ENCODE data around the gene C1QTNF9.

The C1QTNF9 gene

DNA sequence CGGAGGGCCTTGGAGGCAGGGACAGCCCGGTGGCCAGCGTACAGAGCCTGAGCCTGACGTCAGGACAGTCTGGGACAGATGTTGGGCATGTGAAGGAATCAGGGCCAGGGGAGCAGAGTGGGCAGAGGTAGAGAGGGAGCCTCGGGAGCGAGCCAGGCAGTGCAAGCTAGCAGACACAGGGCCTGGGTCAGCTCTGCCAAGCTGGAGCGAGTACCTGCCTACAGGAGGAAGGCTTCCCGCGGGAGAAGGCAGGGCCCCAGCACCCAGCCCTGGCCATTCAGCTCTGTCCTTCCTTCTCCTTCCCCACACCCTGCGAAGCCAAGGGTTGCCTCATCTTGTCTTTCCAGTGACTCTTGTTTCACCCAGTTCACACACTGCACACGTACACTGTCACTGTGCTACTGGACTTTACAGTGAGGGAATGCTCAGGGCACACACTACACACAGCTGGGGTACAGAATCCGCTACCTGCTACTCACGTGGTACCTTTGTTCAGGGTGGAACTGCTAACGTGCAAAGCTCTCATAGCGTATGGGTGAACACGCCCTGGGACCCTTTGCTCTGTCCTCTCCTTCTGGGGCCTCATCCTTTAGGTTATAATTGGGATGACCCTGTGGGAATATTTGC is 9.8 kb upstream of the C1QTNF9 start:
- TF ChIP-seq, protein P1, sequence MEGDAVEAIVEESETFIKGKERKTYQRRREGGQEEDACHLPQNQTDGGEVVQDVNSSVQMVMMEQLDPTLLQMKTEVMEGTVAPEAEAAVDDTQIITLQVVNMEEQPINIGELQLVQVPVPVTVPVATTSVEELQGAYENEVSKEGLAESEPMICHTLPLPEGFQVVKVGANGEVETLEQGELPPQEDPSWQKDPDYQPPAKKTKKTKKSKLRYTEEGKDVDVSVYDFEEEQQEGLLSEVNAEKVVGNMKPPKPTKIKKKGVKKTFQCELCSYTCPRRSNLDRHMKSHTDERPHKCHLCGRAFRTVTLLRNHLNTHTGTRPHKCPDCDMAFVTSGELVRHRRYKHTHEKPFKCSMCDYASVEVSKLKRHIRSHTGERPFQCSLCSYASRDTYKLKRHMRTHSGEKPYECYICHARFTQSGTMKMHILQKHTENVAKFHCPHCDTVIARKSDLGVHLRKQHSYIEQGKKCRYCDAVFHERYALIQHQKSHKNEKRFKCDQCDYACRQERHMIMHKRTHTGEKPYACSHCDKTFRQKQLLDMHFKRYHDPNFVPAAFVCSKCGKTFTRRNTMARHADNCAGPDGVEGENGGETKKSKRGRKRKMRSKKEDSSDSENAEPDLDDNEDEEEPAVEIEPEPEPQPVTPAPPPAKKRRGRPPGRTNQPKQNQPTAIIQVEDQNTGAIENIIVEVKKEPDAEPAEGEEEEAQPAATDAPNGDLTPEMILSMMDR (IDR thresholded peaks at IDR 0.05; ENCODE audit: low read depth, low read length): no peak
- no peak for DNase-seq (ENCODE audit: extremely low read depth, low read depth)

GRCh38 chr13:24301434-24301833 is 7.9 kb upstream of the C1QTNF9 start:
- TF ChIP-seq, protein P1 (IDR thresholded peaks at IDR 0.05; ENCODE audit: low read depth, low read length): no peak
- no peak for DNase-seq (ENCODE audit: extremely low read depth, low read depth)

DNA sequence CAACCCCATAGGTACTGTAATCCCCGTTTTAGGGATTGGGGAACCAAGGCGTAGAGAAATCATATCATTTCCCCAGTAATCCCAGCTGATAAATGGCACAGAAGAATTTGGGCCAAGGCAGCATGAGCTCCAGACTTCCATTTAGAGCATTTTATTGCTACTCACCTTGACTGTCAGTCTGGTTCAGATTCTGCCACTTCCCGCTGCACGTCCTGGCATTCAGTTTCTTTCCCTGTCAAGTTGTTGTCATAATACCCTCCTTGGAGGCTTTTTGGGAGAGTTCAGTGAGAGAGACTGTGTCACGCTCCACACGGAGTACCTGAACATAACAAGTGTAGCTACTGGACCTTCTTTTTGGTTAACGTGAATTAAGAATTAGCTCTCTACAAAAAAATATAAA is 7.5 kb upstream of the C1QTNF9 start:
- no peak for DNase-seq (ENCODE audit: extremely low read depth, low read depth)
- TF ChIP-seq, protein P1 (IDR thresholded peaks at IDR 0.05; ENCODE audit: low read depth, low read length): no peak

- TF ChIP-seq, protein P1 (IDR thresholded peaks at IDR 0.05; ENCODE audit: low read depth, low read length): no peak
- DNase-seq (ENCODE audit: extremely low read depth, low read depth): no peak
These were observed 4.8 kb upstream of the C1QTNF9 start for GRCh38 chr13:24304620-24305019.

- peak; percentile 18 for DNase-seq (ENCODE audit: extremely low read depth, low read depth)
- TF ChIP-seq, protein P1 (IDR thresholded peaks at IDR 0.05; ENCODE audit: low read depth, low read length): no peak
These were observed 2.7 kb upstream of the C1QTNF9 start for GRCh38 chr13:24306632-24307031.

- DNase-seq (ENCODE audit: extremely low read depth, low read depth): no peak
These were observed 1.9 kb upstream of the C1QTNF9 start for GRCh38 chr13:24307211-24308067.

GRCh38 chr13:24308068-24308445 is 1.3 kb upstream of the C1QTNF9 start:
- TF ChIP-seq, protein P1 (IDR thresholded peaks at IDR 0.05; ENCODE audit: low read depth, low read length): no peak
- no peak for DNase-seq (ENCODE audit: extremely low read depth, low read depth)

More at GRCh38 chr13:24307211-24308067, 1.9 kb upstream of the C1QTNF9 start:
- TF ChIP-seq, protein P1 (IDR thresholded peaks at IDR 0.05; ENCODE audit: low read depth, low read length): no peak

Data from AG09319 (cell line).